ENCODE data around the gene TTC32.

DNA sequence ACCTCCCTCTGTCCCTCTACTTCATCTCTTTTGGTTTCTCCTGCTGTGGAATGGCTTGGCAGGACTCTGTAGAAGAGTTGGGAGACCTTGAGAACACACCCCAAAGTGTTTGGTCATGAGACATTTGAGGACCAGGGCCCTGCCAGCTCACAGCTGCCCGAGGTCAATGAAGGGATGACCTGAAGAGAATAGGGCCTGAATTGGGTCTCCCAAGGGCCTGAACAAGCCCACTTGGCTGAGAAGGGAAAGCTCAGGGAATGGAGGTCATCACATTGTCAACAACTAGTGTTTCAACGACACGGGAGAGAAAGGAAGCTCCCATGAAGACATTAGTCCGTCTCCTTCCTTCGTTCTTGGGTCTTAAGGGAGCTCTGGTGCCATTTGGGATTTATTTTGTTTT is 52.8 kb downstream of the TTC32 start:
- TF ChIP-seq CHD1 (IDR thresholded peaks at IDR 0.05; ENCODE audit: low read depth, low read length) (no peak), RAD21 (IDR thresholded peaks at IDR 0.05; ENCODE audit: low read length) (no peak), RCOR1 (IDR thresholded peaks at IDR 0.05; ENCODE audit: insufficient replicate concordance, low read length) (no peak), RFX5 (IDR thresholded peaks at IDR 0.05; ENCODE audit: low read depth, low read length) (no peak), MXI1 (IDR thresholded peaks at IDR 0.05; ENCODE audit: borderline replicate concordance, low read depth, low read length) (no peak), SMC3 (IDR thresholded peaks at IDR 0.05; ENCODE audit: low read depth, low read length) (no peak), MAFK (IDR thresholded peaks at IDR 0.05; ENCODE audit: low read depth, low read length) (no peak), POLR2A (IDR thresholded peaks at IDR 0.05; ENCODE audit: low read depth, low read length) (no peak)
- TF ChIP-seq, protein P1, sequence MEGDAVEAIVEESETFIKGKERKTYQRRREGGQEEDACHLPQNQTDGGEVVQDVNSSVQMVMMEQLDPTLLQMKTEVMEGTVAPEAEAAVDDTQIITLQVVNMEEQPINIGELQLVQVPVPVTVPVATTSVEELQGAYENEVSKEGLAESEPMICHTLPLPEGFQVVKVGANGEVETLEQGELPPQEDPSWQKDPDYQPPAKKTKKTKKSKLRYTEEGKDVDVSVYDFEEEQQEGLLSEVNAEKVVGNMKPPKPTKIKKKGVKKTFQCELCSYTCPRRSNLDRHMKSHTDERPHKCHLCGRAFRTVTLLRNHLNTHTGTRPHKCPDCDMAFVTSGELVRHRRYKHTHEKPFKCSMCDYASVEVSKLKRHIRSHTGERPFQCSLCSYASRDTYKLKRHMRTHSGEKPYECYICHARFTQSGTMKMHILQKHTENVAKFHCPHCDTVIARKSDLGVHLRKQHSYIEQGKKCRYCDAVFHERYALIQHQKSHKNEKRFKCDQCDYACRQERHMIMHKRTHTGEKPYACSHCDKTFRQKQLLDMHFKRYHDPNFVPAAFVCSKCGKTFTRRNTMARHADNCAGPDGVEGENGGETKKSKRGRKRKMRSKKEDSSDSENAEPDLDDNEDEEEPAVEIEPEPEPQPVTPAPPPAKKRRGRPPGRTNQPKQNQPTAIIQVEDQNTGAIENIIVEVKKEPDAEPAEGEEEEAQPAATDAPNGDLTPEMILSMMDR (conservative IDR thresholded peaks at IDR 0.05; ENCODE audit: low read depth, low read length), result no peak

All from IMR-90 (cell line).